NB4 (cell line): ENCODE results near the gene ARL6IP5.

Source experiments
- CTCF ChIP-seq: IDR thresholded peaks from one replicate; pipeline ENCODE4 v1.5.1; 2012; ENCODE audit warnings: low read depth, low read length
- MAX ChIP-seq: IDR thresholded peaks from 2 replicates; pipeline ENCODE4 v1.6.1; 2011; ENCODE audit warnings: low read depth, low read length
- MYC ChIP-seq: IDR thresholded peaks from 2 replicates; pipeline ENCODE4 v1.6.1; 2011; ENCODE audit warnings: low read depth, low read length
- POLR2A ChIP-seq: IDR thresholded peaks from 2 replicates; pipeline ENCODE4 v1.6.1; 2011; ENCODE audit warnings: mild to moderate bottlenecking; ENCODE audit not compliant: insufficient read length; ENCODE audit errors: extremely low read depth

- TF ChIP-seq CTCF (no peak), MAX (no peak), POLR2A (no peak), MYC (no peak)
Observed at GRCh38 chr3:69052472-69052898, 32.3 kb upstream of the ARL6IP5 start.
